GM18909 (cell line): ENCODE data around the gene PVALEF.

Source experiments
- ATAC-seq: cut with Tn5 transposase; IDR thresholded peaks from one replicate; pipeline ENCODE4 v1.9.1; 2021; ENCODE audit warnings: mild to moderate bottlenecking; ENCODE audit not compliant: unreplicated experiment, poor library complexity

PVALEF gene

DNA sequence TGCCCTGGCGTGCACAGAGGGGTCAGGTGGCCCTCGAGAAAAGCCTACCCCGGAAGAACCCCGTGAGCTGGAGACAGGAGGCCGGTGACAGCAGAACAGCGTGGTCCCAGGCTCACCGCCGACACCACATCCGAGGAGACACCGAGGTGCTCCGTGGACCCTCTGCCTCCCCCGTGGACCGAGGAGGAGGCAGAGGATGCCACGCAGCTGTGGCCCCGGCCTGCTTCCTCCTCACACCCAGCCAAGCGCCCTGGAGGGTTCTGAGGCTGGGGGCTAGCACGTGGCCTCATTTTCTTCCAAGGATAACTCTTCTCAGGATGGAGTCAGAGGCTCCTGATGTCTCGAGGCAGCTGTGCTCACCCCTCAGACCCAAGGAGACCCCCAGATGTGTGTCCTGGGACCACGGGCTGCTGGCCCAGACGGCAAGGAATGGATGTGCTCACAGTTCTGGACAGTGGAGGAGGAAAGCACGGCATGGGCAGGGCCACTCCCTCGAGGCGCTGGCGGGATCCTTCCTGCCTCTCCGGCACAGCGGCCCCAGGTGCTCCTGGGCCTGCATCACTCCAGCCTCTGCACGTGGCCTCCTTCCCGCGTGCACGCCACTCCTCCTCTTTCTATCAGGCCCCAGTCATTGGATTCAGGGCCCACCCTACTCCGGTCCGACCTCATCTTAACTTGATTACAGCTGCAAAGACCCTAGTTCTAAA, 4.4 kb upstream of the PVALEF start:
- ATAC-seq = no peak

- ATAC-seq = no peak
These were observed 3.8 kb upstream of the PVALEF start for GRCh38 chr17:81161536-81161935.

DNA sequence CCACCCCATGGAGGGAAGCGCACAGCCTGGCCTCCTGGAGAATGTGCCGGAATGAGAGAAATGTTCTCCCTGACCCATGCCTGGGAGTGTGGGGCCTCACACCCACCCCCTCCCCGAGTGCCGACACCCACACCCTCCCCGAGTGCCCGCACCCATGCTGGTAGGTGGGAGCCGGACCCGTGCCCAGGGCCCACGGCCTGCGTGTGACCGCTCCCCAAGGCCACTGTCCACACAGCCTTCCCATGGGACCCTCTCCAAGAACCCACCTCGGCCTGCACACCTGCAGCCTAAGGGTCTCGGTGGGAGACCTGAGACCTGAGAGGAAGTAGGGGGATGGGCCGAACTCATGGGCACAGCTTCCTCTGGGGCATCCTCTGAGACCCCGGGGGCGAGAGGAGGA, 3.3 kb upstream of the PVALEF start:
- ATAC-seq = no peak

DNA sequence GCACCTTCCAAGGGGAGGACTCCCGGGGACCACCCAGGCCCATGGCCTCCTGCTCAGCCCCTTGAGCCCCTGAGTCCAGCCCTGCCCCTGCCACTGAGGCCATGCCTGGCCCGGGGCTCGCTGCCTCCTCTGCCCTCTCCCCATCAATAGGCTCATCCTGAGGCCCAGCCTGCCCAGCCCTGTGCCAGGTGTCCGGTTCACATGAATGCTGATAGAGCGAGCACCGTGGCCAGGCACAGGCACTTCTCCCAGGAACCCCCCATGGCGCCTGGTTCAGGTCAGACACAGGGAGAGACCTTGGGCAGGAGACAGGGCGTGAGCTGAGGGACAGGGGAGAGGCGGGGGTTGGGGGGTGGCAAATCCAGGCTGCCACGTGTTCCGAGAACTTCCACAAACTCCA, 2.8 kb upstream of the PVALEF start:
- ATAC-seq = no peak

- ATAC-seq = no peak
These were observed 2.1 kb upstream of the PVALEF start for GRCh38 chr17:81163051-81163695.

DNA sequence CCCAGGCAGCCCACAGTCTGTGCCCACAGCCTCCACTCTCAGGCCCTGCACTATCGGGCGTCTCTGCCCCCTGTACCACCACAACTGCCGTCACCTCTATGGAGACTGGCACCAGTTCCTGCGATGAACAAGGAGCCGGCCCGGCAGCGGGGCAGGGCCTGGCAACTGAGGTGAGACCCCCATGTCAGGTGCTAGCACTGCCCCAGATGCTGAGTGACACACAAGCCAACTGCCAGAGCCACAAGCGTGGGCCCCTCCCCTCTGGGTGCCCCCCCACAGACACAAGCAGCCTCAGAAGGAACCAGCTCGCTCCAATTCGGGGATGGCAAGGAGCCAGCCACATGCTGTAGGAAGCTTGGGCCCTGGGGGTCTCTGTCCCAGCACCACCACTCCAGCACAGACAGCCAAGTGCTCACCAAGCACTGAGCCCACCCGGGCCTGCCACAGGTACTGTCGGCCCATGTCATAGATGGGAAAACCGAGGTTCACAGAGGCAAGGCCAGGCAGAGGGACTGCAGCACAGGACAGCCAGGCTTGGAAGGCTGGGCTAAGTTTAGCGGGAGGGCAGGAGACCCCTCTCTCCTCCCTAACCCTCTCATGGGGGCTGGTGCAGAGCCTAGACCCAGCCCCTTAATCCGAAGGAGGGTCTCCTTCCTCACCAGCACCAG, 1.5 kb upstream of the PVALEF start:
- ATAC-seq = no peak

DNA sequence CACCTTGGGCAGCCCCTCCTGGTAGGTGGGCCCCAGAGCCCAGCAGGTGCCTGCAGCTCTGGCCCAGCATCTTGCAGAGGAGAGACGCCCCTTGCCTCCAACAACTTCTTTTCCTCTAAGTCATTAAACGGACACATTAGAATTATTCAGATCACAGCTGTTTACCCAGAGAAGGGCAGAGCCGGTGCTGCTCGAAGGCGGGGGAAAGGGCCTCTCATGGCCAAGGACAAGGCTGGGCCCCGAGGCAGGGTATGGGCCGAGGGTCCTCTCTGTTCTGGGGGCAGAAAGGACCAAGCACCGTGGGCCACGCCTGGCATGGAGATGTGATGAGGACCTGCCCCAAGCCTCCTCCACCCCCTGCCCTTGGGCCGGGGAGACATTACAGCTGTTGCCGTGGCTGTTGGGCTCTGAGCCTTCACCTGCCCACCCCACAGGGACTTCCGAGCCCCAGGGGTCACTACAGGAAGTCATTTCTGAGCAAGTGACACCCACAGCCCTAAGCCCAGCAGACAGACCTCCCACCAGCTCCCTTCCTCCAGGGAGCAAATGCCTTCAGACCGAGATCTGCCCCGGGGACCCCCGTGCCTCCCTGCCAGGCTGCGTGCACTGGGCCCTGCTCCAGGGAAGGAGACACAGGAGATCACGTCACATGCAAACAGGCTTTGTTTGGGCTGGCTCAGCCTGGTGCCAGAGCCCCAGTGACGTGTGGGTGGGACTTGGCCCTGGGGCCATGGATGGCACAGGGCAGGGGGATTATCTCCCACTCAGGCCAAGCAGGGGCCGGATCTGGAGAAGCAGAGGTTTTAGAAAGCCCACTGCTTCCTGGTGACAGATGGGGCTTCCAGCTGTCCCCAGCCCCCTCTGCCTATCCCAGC, 699 bp upstream of the PVALEF start:
- ATAC-seq = no peak

DNA sequence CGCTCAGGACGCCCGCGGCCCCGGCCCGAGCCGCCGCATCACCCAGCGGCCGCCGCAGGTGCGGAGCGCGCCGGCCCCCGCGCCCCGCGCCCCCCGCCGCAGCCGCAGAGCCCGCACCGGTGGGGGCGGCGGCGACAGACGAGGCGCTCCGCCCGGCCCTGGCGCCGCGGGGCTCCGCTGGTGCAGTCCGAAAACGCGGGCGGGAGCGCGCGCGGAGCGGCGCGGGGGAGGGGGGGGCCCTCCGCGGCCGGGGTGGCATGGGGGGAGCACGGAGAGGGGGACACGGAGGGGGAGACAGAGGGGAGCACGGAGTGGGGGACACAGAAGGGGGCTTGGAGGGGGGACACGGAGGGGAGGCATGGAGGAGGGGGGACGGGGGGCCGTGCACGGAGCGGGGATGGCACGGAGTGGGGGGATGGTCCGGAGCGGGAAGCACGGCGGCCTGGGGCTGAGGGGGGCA, 756 bp downstream of the PVALEF start, which contains the start of gene AATK:
Gene AATK (minus strand): TSS at position 189 of the 460 bp plus-strand sequence. CDS start 229 bp downstream, outside the sequence.
- no peak for ATAC-seq

DNA sequence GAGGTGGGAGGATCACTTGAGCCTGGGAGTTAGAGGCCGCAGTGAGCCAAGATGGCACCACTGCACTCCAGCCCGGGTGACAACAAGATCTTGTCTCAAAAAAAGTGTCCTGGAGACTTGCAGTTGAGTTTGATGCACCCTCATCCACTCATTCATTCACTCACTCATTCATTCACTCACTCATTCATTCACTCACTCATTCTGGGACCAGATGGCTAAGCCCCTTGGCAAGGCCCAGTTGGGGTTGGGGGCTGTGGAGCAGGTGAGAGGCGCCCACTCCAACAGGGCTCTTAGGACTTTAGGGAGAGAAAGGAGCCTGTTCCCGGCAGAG, 1.9 kb downstream of the PVALEF start:
- ATAC-seq = no peak

DNA sequence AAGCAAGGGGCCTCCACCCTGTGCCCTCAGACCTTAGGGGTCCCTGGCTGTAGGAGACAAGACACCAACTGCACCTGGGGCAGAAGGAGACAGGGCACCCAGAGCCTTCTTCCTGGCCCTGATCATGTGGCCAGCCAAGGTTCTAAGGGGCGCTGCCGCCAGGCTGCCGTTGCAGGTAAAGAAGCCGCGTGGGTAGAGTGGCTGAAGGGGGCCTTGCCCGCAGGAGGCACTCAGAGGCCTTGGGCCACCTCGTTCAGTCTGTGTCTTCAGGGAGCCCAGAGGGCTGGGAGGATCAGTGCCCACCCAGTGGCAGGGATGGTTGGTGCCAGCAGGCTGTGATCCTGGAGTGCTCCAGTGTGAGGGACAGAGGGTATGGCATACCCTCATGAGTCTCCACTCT, 2.3 kb downstream of the PVALEF start:
- no peak for ATAC-seq

- ATAC-seq = no peak
These were observed 4.6 kb downstream of the PVALEF start for GRCh38 chr17:81169870-81170309.

GRCh38 chr17:81170727-81171494, 5.6 kb downstream of the PVALEF start:
- ATAC-seq = no peak

DNA sequence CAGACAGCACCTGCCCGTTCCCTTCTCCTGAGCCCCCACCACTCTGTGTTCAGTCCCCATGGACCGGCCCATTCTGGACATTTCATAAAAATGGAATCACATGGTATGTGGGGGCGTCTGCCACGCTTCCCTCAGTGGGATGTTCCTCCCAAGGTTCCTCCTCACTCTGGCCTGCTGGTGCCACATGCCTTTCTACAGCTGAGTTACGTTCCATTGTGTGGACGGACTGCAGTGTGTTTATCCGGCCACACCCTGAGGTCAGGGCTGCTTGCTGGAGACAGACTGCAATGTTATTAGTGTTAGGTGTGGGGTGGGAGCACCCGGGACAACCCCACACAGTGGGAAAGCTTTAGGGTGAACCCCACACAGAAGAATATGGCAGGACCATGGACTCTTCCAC, 6.6 kb downstream of the PVALEF start:
- no peak for ATAC-seq

- ATAC-seq = no peak
These were observed 7.9 kb downstream of the PVALEF start for GRCh38 chr17:81173052-81173761.

DNA sequence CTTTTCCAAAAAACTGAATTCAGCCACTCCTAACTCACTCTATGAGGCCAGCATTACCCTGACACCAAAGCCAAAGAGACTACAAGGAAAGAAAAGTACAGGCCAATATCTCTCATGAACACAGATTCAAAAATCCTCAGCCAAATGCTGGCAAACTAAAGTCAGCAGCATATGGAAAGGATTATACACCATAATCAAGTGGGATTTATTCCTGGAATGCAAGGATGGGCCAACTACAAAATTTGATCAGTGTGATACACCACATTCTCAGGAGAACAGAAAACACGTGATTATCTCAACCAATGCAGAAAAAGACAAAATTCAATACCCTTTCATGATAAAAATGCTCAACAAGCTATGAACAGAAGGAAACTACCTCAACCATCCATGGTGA, 8.5 kb downstream of the PVALEF start:
- ATAC-seq = no peak

GRCh38 chr17:81176666-81177065, 11.4 kb downstream of the PVALEF start:
- ATAC-seq = no peak

- no peak for ATAC-seq
These were observed 13.1 kb downstream of the PVALEF start for GRCh38 chr17:81178136-81179091.

DNA sequence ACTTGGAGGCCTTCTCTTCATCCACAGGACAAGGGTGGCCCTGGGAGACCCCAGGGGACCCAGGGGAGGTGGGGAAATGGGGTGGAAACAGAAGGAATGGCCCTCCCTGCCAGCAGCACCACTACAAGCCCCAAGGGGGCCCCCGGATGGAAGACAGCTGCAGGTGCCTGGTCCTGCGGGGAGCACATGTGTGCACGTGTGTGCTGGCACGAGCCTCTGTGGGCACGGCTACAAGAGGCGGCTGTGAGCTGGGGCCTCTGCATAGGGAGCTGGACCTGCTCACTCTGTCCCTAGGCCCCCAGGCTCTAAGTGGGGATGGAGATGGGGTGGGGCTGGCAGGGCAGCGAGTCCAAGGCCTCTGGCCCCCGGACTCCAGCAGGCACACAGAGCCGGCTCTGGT, 13.9 kb downstream of the PVALEF start:
- ATAC-seq = no peak
